Stimulated activated CD8-positive, alpha-beta memory T cell treated with anti-CD3 and anti-CD28 coated beads, Interleukin-7, amount 100 ng/mL, for 1 hour (primary cell): ENCODE data around the gene CXXC5.

Experiments
- DNase-seq, 2 donors: peaks; one replicate each; pipeline ENCODE4 v3.0.0-alpha.2; 2020; ENCODE audit warnings: low read depth in 2 of 2

CXXC5 gene

DNA sequence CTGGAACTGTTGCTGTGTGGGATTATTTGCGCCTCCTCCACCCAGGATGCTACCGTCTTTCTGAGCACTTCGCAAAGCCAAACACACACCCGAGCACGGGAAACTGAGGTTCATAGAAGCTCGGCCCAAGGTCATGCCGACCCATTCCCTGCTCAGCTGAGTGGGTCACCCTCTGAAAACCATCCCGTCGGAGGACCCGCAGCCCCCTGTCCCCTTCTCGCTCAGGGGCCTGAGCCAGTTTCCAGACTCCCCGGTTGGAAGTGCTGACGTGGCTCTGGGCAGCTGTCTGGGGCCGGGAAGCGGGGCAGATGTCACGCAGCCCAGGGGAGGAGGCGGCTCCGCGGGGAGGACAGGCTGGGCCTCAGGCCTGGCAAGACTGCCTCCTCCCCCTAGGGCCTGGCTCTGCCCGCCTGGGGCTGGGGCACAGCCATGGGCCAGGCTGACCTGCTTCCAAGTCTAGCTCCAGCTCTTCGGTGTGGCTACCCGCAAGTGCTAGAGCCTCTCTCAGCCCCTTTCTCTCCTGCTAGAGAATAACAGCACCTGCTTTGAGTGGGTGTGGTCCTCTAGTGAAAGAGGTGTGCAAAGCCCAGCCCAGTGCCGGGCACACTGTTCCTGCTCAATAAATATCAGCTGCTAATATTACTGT, 9.9 kb upstream of the CXXC5 start:
- DNase-seq = no peak

DNA sequence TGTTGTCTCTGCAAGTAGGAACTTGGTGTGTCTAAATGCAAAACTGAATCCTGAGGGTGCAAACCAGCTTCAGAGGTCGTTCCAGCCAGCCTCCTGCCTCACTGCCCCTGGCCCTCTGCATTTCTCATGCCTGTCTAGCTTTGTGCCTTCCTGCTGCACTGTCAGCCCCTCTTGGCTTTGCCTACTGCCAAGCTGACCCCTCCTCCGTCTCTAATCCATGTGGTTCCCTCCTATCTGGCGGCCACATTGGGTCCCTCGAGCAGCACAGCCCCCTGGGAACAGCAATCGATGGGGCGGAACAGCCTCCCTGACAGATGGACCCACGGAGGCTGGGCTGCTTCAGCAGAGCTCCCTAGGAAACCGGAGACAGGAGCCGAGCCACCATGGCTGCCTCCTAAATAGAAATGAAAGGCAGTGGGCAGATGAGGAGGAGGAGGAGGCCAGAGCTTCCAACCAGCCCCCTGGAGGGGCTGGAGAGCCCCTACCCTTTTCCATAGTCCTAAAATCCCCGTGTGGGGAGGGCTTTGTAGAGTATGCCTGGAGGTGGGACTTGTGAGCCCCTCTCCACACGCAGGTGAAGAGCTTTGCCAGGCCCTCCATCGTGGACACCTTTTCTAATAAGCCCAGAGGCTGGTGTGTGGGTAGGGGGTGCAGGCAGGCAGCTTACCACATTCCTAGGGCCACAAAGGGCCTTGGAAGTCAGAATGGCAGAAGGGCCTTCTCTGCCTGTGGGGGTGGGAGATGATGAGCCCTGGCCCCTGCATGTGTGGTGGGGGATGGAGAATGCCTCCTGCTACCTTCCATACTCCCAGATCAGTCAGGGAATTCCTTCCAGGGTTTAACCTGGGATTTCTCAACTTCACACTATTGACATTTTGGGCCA, 9.2 kb upstream of the CXXC5 start:
- DNase-seq = no peak

DNA sequence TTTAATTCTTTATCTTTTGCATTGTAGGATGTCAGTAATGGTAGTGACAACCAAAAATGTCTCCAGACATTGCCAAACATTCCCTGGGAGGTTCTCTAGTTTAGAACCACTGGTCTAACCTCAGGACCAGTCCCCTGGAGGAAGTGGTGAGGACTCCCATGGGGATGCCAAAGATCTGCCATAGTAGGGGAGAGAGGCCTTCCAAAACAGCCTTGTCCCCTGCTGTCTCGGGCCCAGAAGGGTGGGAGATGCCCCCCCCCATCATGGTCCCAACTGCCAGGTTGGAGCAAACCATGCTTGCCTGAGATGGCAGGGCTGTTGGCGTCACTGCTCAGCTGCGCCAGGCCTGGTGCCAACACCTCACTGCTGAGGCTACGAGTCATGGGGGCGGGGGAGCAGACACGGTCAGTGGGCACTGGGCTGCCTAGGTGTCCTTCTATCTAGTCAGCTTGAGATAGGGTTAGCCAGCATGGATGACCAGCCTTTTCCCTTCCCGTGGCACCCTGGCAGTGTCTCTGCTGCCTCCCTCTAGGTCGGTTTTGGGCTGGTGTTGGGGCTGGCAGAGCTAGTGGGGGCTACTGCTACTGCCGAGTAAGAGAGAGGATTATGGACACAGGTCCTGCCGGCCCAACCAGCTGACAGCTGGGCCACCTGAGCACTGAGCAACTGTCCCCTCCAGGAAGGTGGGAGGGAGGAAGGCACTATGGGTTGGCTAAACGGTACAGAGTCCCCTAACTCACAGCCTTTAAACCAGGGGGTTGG, 8.3 kb upstream of the CXXC5 start:
- DNase-seq = no peak

DNA sequence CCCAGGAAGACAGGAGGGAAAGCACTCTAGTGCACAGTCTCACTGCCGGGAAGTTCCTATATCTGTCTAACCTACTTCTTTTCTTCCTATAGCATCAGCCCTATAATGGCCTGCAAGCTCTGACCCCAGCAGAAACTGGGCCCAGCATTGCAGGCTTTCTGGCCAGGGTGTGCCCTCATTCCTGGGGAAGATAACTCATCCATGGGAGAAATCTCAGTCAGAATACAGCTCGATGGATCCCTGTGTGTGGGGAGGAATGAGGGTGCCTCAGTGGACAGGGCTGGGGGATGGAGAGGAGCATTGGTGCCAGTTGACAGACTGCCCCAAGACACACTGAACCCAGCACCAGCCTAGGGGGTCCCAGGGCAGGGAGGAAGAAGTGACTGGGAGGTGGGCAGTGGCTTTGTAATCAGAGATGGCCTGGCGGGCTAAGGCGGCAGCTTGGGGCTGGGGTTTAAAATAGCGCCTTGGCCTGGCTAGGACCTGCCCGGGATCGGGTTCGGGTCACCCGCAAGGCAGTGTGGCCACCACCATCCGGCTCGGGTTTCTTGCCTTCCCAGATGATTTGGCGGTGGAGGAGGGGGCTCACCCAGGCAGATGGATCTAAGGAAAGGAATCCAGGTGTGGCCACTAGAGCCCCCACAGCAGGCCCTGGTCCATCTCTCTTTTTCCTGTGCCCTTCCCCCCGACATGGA, 7.6 kb upstream of the CXXC5 start:
- DNase-seq = no peak

GRCh38 chr5:139641116-139642080, 6.8 kb upstream of the CXXC5 start:
- DNase-seq = no peak

DNA sequence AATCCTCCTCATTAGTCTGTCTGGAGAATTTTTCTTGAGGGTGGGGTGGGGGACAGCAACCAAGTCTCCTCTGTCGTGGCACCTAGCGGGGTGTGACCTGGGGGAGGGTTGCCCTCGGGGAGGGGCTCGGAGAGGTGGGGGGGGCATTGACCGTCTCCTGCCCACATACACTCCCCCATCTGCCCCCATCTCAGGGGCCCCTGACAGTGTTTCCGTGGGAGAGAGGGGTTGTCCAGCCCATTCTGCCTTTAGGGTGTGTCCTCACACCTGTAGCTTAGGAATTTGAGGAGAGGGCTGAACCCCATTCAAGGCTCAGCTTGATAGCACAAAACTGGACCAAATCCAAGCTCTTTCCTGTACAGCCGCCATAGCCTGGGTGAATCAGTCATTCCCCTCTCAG, 5.9 kb upstream of the CXXC5 start:
- DNase-seq = no peak

GRCh38 chr5:139642891-139643871, 5.0 kb upstream of the CXXC5 start:
- DNase-seq = no peak

- DNase-seq = no peak
These were observed 4.1 kb upstream of the CXXC5 start for GRCh38 chr5:139644001-139644456.

DNA sequence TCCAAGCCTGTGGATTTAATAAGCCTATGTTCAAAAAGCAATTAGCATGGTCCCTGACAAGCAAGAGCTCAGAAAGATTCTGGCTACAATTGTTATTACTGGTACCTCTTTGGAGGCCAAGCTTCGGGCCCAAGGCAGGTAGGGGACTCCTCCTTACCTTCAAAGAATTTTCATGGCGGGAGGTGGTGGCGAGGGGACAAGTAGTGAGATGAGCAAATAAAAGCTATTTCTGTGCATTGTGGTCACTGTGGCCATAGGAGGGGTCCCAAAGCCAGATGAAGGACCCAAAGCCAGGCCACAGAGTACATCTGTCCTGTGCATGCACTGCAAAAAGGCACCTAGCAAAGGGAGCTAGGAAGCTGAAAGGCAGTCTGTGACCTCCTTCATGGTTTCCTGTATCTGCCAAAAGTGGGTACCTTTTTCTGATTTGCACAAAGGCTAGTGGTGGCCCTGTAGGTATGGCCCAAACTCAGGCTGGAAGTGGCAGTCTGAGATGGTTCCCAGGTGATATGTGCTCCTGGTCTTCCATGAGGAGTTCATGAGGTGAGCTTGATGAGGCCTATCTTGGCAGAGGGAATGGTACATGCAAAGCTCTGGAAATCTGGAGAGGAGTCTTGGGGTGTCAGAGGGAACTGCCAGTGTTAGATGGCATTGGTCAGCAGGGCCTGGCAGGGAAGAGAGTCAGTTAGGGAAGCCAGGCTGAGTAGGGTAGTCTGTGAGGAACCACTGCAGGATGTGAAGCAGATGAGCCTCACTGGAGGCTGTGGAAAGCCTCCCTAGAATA, 3.3 kb upstream of the CXXC5 start:
- DNase-seq = no peak

- DNase-seq = no peak
These were observed 2.7 kb upstream of the CXXC5 start for GRCh38 chr5:139645430-139645871.

GRCh38 chr5:139646111-139646510, 2.0 kb upstream of the CXXC5 start:
- no peak for DNase-seq

- DNase-seq = no peak
These were observed 1.1 kb upstream of the CXXC5 start for GRCh38 chr5:139646912-139647505.

- DNase-seq = no peak
These were observed 494 bp upstream of the CXXC5 start for GRCh38 chr5:139647506-139648204.

DNA sequence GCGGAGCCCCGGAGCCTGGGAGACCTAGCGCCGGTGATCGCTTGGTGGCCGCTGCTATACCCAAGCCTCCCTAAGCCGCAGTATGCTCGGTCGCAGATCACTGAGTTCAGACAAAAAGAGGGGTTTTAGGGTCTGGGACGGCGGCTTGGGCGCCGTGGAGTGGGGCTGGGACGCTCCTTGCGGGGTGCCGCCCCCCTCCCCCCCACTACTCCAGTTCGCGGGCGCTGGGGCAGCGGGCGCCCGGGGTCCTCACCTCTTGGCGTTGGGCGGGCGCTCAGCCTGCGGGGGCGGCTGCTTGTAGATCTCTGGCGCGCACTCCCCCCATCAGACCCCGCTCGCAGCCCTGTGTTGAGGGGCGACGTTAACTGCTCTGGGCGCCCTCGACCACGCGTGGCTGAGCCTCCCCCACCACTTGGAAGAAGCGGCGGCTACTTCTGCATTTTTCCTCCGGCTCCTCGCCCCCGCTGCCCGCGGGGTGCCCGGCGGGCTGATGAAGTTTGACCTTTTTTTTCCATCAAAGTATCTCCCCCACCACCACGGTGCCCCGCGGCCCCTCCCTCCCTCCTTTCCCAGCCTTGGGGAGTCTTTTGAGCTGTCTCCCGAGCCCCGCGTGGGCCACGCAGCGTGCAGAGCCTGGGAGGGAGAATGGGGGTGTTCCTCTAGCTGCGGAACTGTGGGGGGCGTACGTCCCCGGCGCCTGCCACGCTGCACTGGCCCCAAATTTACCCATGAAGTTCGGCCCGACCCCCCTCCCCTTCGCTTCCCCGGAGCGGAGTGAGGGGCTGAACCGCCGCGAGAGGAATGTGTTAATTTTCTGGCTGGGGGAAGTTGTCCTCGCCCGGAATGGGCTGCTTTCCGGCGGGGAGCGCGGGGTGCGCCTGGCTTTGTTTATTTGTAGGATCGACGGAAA, 1.2 kb downstream of the CXXC5 start:
- no peak for DNase-seq

- DNase-seq = no peak
These were observed 2.0 kb downstream of the CXXC5 start for GRCh38 chr5:139650031-139650688.

DNA sequence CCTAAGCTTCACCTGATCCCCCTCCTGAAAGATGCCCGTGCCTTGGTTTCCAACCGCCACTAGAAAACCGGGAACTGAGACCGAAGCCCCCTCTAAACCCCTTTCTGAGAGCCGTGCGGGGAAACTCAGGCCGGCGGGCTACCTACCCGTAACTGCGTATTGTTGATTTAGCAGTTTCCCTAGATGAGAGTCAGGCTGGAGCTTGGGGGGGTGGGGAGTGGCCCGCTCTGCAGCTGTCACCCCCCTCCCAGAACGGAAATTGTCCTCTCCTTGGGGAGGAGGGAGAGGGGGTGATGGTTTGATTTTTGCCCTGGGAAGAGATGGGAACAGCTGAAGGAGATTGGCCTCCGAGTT, 2.5 kb downstream of the CXXC5 start:
- DNase-seq = no peak
